HepG2 (cell line): ENCODE measurements around the gene LSM2. TPM values are rescaled to one million over a fixed set of nuclear protein-coding genes. Genes with fewer than 3 reads are reported as not detected.

ENCODE experiments used
- CEBPB ChIP-seq: IDR thresholded peaks from 2 replicates; pipeline ENCODE4 v1.6.1; 2011; ENCODE audit warnings: low read depth, low read length, improper control_type of control experiment, borderline replicate concordance
- CREB1 ChIP-seq, 2 experiments: fragments of 450-650 bp in 1 of 2; IDR thresholded peaks; 2 replicates each; pipeline ENCODE4 v1.6.1; 2016 to 2017; ENCODE audit warnings: control low read depth in 1 of 2, mild to moderate bottlenecking in 1 of 2, missing compliant biosample characterization in 1 of 2, missing genetic modification characterization in 1 of 2
- DMAP1 ChIP-seq: IDR thresholded peaks from 2 replicates; pipeline ENCODE4 v1.6.1; 2016
- EED ChIP-seq: sonication (generic); formaldehyde crosslinking; IDR thresholded peaks from 2 replicates; pipeline ENCODE4 v1.5.0; 2020; ENCODE audit warnings: mild to moderate bottlenecking, missing genetic modification reagents
- KAT2B ChIP-seq: fragments of 150-350 bp; IDR thresholded peaks from 2 replicates; pipeline ENCODE4 v1.6.1; 2014; ENCODE audit warnings: low read depth, low read length, borderline replicate concordance
- KAT7 ChIP-seq: IDR thresholded peaks from 2 replicates; pipeline ENCODE4 v1.6.1; 2018; ENCODE audit warnings: borderline replicate concordance, missing compliant biosample characterization
- KLF15 ChIP-seq: sonication (generic); formaldehyde crosslinking; IDR thresholded peaks from 2 replicates; pipeline ENCODE4 v1.8.1; 2023; ENCODE audit warnings: borderline replicate concordance, mild to moderate bottlenecking, inconsistent platforms, missing genetic modification reagents, mixed read lengths
- KLF6 ChIP-seq: IDR thresholded peaks from 2 replicates; pipeline ENCODE4 v1.8.0; 2016; ENCODE audit warnings: missing biosample characterization, missing genetic modification reagents
- KMT2A ChIP-seq: sonication (generic); formaldehyde crosslinking; IDR thresholded peaks from 2 replicates; pipeline ENCODE4 v1.4.0; 2020; ENCODE audit warnings: missing genetic modification reagents
- MAZ ChIP-seq, 2 experiments: sonication (generic) in 1 of 2; formaldehyde crosslinking in 1 of 2; IDR thresholded peaks; 2 replicates each; pipeline versions ENCODE4 v1.5.0 to v1.6.1; 2012 to 2020; ENCODE audit warnings: low read depth in 2 of 2, mild to moderate bottlenecking in 2 of 2, borderline replicate concordance in 1 of 2, improper control_type of control experiment in 1 of 2, low read length in 1 of 2, missing genetic modification reagents in 1 of 2, moderate library complexity in 1 of 2
- MXD3 ChIP-seq: IDR thresholded peaks from 2 replicates; pipeline ENCODE4 v1.6.1; 2016; ENCODE audit warnings: mild to moderate bottlenecking, missing biosample characterization, missing genetic modification reagents
- POLR2AphosphoS5 ChIP-seq: IDR thresholded peaks from 2 replicates; pipeline ENCODE4 v1.6.1; 2012; ENCODE audit warnings: low read depth, low read length
- RBAK ChIP-seq: sonication (generic); formaldehyde crosslinking; IDR thresholded peaks from 2 replicates; pipeline ENCODE4 v1.5.1; 2020; ENCODE audit warnings: mild to moderate bottlenecking, missing genetic modification reagents
- SIX1 ChIP-seq: sonication (generic); formaldehyde crosslinking; IDR thresholded peaks from 2 replicates; pipeline ENCODE4 v1.4.0; 2020; ENCODE audit warnings: missing genetic modification reagents, borderline replicate concordance
- SP5 ChIP-seq: IDR thresholded peaks from 2 replicates; pipeline ENCODE4 v1.6.1; 2016; ENCODE audit warnings: low read depth, borderline replicate concordance
- ZKSCAN8 ChIP-seq: IDR thresholded peaks from 2 replicates; pipeline ENCODE4 v1.6.1; 2016; ENCODE audit warnings: borderline replicate concordance, missing genetic modification reagents, missing compliant biosample characterization
- ZNF232 ChIP-seq: sonication (generic); formaldehyde crosslinking; IDR thresholded peaks from 2 replicates; pipeline ENCODE4 v1.4.0; 2020; ENCODE audit warnings: missing genetic modification reagents, borderline replicate concordance
- ZNF430 ChIP-seq: sonication (generic); formaldehyde crosslinking; IDR thresholded peaks from 2 replicates; pipeline ENCODE4 v1.9.0; 2021; ENCODE audit warnings: mild to moderate bottlenecking, missing genetic modification reagents
- ZSCAN29 ChIP-seq: sonication (generic); formaldehyde crosslinking; conservative IDR thresholded peaks from 2 replicates; pipeline ENCODE4 v1.4.0; 2020; ENCODE audit warnings: mild to moderate bottlenecking, missing genetic modification reagents
- polyA plus RNA-seq, 8 experiments: library from polyadenylated mRNA; depleted of rRNA in 3 of 8; stranded (reverse) in 7 of 8; unstranded in 1 of 8; fragments of >200 nt; fragmentation: Illumina TruSeq in 4 of 8; extraction: Trizol in 4 of 8; gene quantifications; 2 replicates each; pipeline versions ENCODE4 v1.2.1 to v1.2.3, GENCODE V29; 2011 to 2016; ENCODE audit warnings: low read depth in 4 of 8, missing spikeins in 1 of 8, mixed read lengths in 1 of 8; ENCODE audit not compliant: insufficient read depth in 1 of 8
- total RNA-seq, 5 experiments: library from RNA; depleted of rRNA; stranded (reverse); fragments of >200 nt; fragmentation: Illumina TruSeq; extraction: Trizol; gene quantifications; 2 replicates each; pipeline ENCODE4 v1.2.3, GENCODE V29; 2016; ENCODE audit warnings: low read depth in 1 of 5
- TF ChIP-seq, protein P1 (sequence below): IDR thresholded peaks from 2 replicates; pipeline ENCODE4 v1.6.1; 2016; ENCODE audit warnings: missing compliant biosample characterization, missing genetic modification reagents, borderline replicate concordance
- TF ChIP-seq, protein P2 (sequence below): sonication (generic); formaldehyde crosslinking; IDR thresholded peaks from 2 replicates; pipeline ENCODE4 v1.5.0; 2020; ENCODE audit warnings: missing genetic modification reagents
- TF ChIP-seq, protein P3 (sequence below): sonication (generic); formaldehyde crosslinking; conservative IDR thresholded peaks from 2 replicates; pipeline ENCODE4 v1.8.1; 2023; ENCODE audit warnings: missing genetic modification reagents
- TF ChIP-seq, protein P4 (sequence below): IDR thresholded peaks from 2 replicates; pipeline ENCODE4 v1.6.1; 2016; ENCODE audit warnings: missing genetic modification reagents, missing compliant biosample characterization
- TF ChIP-seq, protein P5 (sequence below): sonication (generic); formaldehyde crosslinking; conservative IDR thresholded peaks from 2 replicates; pipeline ENCODE4 v1.8.0; 2022; ENCODE audit warnings: missing genetic modification reagents

LSM2 gene
- total and polyA plus RNA-seq, 2 of the 13 experiments (the other 11 are each of a cell fraction or from before 2014, with no cell fraction given), result 69.4 to 90.5 TPM

DNA sequence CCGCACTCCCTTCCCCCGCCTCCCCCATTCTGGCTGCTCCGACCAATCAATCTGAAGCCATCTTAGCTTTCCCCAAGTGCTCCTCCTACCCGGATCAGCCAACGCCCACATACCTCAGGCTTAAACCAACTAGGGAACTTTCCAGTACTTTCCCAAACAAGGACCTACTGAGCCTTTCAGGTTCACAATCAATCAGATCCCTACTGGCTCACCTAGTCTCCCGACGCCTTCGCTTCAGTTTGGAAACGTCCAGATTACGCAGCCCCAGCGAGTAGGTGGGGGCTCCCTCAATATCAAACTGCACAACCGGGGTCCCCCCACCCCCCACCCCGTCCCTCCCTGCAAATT is 7.9 kb upstream of the LSM2 start (continued):
- no peak for TF ChIP-seq CREB1 (IDR thresholded peaks at IDR 0.05)
- TF ChIP-seq CREB1 (CRISPR knock-in tag; IDR thresholded peaks at IDR 0.05), result no peak
- TF ChIP-seq, protein P1, sequence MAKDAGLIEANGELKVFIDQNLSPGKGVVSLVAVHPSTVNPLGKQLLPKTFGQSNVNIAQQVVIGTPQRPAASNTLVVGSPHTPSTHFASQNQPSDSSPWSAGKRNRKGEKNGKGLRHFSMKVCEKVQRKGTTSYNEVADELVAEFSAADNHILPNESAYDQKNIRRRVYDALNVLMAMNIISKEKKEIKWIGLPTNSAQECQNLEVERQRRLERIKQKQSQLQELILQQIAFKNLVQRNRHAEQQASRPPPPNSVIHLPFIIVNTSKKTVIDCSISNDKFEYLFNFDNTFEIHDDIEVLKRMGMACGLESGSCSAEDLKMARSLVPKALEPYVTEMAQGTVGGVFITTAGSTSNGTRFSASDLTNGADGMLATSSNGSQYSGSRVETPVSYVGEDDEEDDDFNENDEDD (CRISPR knock-in tag), result peak; percentile 18; the same call in 1 of the 2 replicates
- peak; percentile 81 for TF ChIP-seq SP5 (CRISPR knock-in tag)
- TF ChIP-seq KLF6 (CRISPR knock-in tag), result peak; percentile 55; the same call in 1 of the 2 replicates
- TF ChIP-seq MXD3 (CRISPR knock-in tag), result 0 out of 2 replicates have a peak, but pooled peaks have one; percentile 28
- TF ChIP-seq, protein P2, sequence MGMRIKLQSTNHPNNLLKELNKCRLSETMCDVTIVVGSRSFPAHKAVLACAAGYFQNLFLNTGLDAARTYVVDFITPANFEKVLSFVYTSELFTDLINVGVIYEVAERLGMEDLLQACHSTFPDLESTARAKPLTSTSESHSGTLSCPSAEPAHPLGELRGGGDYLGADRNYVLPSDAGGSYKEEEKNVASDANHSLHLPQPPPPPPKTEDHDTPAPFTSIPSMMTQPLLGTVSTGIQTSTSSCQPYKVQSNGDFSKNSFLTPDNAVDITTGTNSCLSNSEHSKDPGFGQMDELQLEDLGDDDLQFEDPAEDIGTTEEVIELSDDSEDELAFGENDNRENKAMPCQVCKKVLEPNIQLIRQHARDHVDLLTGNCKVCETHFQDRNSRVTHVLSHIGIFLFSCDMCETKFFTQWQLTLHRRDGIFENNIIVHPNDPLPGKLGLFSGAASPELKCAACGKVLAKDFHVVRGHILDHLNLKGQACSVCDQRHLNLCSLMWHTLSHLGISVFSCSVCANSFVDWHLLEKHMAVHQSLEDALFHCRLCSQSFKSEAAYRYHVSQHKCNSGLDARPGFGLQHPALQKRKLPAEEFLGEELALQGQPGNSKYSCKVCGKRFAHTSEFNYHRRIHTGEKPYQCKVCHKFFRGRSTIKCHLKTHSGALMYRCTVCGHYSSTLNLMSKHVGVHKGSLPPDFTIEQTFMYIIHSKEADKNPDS (CRISPR knock-in tag), result no peak
- TF ChIP-seq EED (CRISPR knock-in tag), result no peak
- TF ChIP-seq, protein P3, sequence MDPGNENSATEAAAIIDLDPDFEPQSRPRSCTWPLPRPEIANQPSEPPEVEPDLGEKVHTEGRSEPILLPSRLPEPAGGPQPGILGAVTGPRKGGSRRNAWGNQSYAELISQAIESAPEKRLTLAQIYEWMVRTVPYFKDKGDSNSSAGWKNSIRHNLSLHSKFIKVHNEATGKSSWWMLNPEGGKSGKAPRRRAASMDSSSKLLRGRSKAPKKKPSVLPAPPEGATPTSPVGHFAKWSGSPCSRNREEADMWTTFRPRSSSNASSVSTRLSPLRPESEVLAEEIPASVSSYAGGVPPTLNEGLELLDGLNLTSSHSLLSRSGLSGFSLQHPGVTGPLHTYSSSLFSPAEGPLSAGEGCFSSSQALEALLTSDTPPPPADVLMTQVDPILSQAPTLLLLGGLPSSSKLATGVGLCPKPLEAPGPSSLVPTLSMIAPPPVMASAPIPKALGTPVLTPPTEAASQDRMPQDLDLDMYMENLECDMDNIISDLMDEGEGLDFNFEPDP (CRISPR knock-in tag), result no peak
- no peak for TF ChIP-seq SIX1 (CRISPR knock-in tag)
- TF ChIP-seq ZSCAN29 (CRISPR knock-in tag), result no peak
- TF ChIP-seq MAZ (IDR thresholded peaks at IDR 0.05; ENCODE audit: borderline replicate concordance, low read depth, low read length), result peak; percentile 67; the same call in 1 of the 2 replicates
- TF ChIP-seq MAZ (CRISPR knock-in tag; IDR thresholded peaks at IDR 0.05; ENCODE audit: low read depth), result no peak
- TF ChIP-seq RBAK, result no peak
- TF ChIP-seq ZNF430, result no peak
- no peak for TF ChIP-seq ZNF232 (CRISPR knock-in tag)
- TF ChIP-seq DMAP1 (CRISPR knock-in tag), result 0 out of 2 replicates have a peak, but pooled peaks have one; percentile 46
- TF ChIP-seq CEBPB, result no peak
- TF ChIP-seq KLF15 (CRISPR knock-in tag), result 0 out of 2 replicates have a peak, but pooled peaks have one; percentile 22
- TF ChIP-seq, protein P4, sequence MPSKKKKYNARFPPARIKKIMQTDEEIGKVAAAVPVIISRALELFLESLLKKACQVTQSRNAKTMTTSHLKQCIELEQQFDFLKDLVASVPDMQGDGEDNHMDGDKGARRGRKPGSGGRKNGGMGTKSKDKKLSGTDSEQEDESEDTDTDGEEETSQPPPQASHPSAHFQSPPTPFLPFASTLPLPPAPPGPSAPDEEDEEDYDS (CRISPR knock-in tag), result peak; percentile 75; the same call in 1 of the 2 replicates
- TF ChIP-seq, protein P5, sequence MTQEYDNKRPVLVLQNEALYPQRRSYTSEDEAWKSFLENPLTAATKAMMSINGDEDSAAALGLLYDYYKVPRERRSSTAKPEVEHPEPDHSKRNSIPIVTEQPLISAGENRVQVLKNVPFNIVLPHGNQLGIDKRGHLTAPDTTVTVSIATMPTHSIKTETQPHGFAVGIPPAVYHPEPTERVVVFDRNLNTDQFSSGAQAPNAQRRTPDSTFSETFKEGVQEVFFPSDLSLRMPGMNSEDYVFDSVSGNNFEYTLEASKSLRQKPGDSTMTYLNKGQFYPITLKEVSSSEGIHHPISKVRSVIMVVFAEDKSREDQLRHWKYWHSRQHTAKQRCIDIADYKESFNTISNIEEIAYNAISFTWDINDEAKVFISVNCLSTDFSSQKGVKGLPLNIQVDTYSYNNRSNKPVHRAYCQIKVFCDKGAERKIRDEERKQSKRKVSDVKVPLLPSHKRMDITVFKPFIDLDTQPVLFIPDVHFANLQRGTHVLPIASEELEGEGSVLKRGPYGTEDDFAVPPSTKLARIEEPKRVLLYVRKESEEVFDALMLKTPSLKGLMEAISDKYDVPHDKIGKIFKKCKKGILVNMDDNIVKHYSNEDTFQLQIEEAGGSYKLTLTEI, result no peak
- TF ChIP-seq KMT2A (CRISPR knock-in tag), result no peak
- 0 out of 2 replicates have a peak, but pooled peaks have one; percentile 10 for TF ChIP-seq KAT7
- TF ChIP-seq ZKSCAN8 (CRISPR knock-in tag), result no peak
- peak; percentile 58 for TF ChIP-seq POLR2AphosphoS5
- no peak for TF ChIP-seq KAT2B
